ENCODE measurements around the gene USP6.
"Not testable (repeated sequence)": the region's sequence is repeated elsewhere in the genome, so short reads cannot be mapped to it uniquely, and the experiment has no call there.

Gene USP6

GRCh38 chr17:5115673-5116651 is at the start of gene USP6:
USP6 (plus strand) TSS chr17:5116032; CDS start chr17:5130368, 14,336 bp downstream.
- DNase-seq, result no peak

DNA sequence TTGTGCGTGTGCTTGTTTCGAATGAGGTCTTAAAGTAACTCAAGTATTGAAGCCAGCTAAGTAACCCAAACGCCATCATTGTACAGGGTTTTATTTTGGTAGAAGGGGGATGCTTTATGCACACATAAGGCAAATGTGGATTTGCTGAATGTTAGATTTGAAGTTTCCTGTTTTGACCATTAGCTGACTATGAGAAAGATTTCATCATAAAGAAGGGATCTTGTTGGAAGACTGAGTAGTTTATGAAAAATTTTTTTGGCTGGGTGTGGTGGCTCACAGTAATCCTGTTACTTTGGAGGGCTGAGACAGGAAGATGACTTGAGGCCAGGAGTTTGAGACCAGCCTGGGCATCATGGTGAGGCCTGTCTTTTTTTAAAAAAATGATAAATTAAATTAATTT is 47.6 kb upstream of the USP6 start:
- no peak for DNase-seq

DNA sequence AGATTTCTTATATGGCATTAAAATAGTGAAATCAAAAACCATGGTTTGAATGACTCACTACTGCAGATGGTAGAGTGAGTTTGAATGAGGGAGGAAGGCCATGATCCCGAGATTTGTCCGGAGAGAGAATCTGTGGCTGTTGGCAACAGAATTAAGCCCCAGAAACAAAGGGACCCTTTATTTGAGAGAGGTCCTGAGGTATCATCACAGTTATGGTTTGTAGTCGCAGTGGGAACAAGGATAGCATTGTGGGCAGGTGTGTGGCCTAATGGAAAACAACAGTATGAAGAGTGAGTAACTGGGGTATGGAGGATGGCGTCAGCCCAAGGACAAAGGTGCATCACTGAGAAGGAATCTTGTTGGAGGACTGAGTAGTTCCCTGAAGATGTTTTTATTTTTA is 46.1 kb upstream of the USP6 start:
- DNase-seq, result no peak

DNA sequence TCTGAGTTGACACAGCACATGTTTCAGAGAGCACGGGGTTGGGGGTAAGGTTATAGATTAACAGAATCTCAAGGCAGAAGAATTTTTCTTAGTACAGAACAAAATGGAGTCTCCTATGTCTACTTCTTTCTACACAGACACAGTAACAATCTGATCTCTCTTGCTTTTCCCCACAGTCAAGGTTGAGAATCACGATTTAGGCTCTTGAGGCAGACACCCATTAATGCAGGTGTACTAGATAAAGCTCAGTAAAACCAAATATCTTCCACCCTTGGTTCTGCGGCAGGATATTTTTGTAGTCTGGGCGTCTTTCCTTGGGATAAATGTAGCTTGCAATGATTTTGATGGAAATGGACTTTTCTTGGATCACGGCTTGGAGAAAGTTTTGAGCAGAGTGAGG is 40.4 kb upstream of the USP6 start:
- not testable (repeated sequence) for DNase-seq

DNA sequence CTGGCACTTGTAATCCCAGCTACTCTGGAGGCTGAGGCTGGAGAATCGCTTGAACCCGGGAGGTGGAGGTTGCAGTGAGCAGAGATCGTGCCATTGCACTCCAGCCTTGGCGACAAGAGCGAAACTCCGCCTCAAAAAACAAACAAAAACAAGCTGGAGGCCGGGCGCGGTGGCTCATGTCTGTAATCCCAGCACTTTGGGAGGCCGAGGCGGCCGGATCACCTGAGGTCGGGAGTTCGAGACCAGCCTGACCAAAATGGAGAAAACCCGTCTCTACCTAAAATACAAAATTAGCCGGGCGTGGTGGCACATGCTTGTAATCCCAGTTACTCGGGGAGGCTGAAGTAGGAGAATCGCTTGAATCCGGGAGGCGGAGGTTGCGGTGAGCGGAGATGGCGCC is 38.6 kb upstream of the USP6 start:
- not testable (repeated sequence) for DNase-seq

DNA sequence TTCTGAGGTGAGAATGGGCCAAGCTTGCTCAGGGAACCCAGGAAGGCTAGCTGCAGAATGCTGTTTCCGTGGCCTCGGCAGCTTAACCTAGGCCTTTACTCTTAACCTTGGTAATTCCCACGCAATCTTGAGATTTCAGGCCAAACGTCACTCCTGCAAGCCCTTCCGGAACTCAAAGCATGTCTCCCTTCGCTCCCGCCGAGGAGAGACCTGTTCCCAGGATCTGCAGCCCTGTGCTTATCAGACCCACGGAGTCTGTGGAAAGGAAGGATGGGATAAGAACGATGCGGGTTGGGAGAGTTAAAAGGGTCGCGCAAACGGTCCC is 38.1 kb upstream of the USP6 start:
- no peak for DNase-seq

DNA sequence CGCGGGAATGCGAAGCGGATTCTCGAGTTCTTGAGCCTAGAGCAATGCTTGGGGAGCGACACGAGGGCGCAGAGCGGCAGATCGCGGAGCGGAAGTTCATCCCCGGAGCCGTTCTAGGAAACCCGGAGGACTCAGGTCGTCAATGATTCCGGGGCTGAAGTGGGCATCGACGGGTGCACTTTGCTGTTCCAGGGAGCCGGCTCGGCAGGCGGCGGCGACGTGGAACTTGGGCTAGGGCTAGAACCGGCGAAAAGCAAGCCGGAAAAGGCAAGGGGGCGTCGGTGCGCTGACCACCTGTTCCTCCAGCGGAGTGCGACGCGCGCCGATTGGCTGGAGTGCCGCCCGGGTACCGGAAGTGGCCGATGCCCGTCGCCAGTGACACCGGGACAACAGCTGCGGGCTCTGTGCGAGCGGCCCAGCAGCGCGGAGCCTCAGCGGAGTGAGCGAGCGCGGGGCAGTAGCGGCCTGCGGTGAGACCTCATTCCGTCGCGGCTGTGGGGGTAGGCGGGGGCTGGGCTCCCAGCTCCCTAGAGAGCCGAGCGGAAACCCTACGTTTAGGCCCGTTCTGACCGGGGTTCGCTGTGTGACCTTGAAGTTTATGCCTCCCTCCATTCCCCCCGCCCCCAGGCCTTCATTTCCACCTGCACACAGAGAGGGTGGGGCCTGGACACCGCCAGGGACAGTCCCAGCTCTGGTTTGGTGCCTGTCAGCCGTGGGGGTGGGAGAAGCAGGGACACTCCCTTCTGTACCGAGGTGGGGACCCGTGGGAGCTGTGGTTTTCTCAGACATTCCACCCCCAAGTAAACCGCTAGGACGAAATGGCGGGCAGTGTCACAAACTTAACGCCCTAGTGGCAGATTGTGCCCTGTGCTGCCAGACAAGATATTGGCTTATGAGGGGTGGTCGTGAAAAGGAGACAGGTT is 37.5 kb upstream of the USP6 start, which contains the start of gene ZFP3:
Gene ZFP3, plus strand, starts transcription at position 362 of the 923 bp plus-strand sequence. CDS start 13,038 bp downstream, outside the sequence.
- DNase-seq, result peak; percentile 92

- no peak for DNase-seq
These were observed 35.2 kb upstream of the USP6 start for GRCh38 chr17:5080591-5080990.

GRCh38 chr17:5092218-5093010 is 23.4 kb upstream of the USP6 start:
- no peak for DNase-seq

GRCh38 chr17:5096731-5097100 is 19.1 kb upstream of the USP6 start:
- no peak for DNase-seq

- peak; percentile 83 for DNase-seq
These were observed 18.6 kb upstream of the USP6 start for GRCh38 chr17:5097101-5097834.

GRCh38 chr17:5099271-5099670 is 16.6 kb upstream of the USP6 start:
- DNase-seq, result no peak

DNA sequence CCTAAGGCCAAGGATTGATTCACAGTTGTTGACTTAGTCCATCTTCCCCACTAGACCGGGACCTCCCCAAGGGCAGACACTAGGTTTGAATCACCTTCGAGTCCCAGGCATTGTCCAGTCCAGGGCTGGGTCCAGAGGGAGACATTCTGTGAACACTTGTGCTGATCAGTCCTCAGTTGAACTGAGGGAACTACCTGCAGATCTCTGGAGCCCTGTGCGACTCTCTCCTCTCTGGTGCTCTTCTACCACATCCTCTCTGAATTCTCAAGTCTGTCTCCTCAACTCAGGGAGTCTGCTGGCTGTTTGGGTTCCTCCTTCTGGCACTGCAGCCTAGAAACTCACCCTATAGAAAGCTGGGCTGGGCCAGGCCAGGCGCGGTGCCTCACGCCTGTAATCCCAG is 15.0 kb upstream of the USP6 start:
- no peak for DNase-seq

- no peak for DNase-seq
These were observed 5.0 kb upstream of the USP6 start for GRCh38 chr17:5110816-5111215.

DNA sequence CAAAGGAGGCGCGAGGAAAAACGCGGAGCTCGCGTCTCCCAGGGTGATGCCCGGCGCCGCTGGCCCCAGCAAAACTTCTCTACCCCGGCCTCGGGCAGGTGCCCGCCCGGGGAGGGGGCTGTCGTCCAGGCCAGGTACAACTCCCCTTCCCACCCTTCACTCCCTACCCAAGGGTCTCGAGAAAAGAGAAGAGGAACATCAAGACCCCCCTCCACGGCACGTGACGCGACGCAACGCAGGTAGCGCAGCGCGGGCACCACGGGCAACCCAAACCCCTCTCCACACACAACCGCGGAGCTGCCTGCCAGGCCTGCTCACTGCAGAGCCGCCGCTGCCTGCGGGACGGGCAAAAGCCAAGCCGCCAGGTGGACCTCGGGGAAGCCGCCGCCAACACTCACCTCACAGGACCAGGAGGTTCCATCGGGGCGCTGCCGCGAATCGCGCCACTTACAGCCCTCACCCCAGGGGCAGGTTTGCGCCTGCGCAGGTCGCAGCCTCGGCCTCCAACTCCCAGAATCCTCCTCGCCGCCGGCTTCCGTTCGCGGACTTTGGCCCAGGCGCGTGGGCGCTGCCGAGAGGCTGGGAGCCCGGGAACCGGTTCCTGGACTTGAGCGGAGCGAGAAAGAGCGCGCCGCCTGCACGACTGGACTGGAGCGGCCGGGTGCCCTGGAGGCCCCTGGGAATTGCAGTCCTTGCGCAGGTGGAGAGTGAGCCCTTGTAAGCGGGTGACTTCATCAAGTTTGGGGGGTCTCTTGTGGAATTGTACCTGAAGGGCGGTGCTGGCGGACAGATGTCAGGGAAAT is 4.2 kb upstream of the USP6 start, which contains the start of gene ZNF232:
Gene ZNF232, minus strand, starts transcription at position 477 of the 803 bp plus-strand sequence. Its CDS starts 56 bp downstream, at position 421.
- peak; percentile 95 for DNase-seq

- DNase-seq, result no peak
These were observed 2.4 kb downstream of the USP6 start for GRCh38 chr17:5118219-5118618.

GRCh38 chr17:5120036-5120435 is 4.2 kb downstream of the USP6 start:
- DNase-seq, result no peak

DNA sequence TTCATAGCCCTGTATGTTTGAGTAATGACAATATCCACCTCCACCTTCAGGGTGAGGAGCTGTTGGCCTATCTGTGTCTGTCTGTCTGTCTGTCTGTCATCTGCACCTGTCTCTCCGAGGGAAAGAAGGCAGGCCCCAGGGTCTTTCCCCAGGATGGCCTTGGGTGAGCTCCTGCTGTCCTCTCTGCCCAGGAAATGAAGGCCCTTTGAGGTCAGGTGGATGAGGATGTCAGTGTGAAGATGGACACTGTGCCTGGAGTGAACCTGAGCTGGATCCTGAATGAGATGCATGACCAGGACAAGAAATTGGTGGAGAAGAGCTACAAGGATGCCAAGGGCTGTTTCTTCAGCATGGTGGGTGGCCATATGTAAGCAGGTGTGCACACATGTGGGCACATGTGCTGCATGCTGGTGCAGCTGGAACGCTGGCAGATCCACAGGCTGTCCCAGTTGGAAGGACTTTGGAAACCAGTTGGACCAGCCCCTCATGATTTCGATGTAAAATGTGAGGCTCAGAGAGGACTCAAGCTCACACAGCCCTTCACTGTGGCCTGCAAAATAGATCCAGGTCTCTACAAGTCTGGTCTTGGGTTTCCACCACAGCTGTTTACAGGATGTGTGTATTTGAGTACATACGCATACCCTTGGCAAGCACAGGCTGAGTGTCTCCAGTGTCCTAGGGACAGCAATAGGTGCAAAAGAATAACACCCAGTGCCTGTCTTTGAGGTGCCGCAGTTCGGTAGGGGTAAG is 4.8 kb downstream of the USP6 start:
- peak; percentile 34 for DNase-seq

DNA sequence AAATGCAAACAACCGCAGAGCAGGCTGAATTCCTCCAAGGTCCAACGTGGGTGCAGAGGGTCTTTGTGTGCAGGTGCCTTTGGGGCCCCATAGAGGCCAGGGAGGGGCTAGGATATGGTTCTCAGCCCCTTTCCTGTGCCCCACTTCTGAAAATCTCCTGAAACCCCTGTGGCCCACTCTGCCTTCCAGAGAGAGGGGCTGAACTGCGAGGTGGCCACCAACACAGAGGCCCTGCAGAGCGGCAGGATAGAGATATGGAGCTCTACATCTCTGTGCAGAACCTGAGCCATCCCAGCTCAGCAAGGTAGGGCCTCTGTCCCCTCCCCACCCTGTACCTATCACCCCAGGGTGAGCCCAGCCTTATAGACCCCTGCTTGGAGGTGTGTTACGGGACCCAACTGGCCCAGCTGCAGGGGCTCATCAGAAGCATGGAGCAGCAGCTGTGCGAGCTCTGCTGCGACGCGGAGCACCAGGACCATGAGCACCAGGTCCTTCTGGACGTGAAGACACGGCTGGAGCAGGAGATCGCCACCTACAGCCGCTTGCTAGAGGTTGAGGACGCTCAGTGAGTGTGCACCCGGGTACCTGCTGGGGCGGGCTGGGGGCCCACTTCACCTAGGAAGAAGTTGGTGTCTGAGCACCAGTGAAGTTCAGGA is 5.5 kb downstream of the USP6 start:
- DNase-seq, result no peak

DNA sequence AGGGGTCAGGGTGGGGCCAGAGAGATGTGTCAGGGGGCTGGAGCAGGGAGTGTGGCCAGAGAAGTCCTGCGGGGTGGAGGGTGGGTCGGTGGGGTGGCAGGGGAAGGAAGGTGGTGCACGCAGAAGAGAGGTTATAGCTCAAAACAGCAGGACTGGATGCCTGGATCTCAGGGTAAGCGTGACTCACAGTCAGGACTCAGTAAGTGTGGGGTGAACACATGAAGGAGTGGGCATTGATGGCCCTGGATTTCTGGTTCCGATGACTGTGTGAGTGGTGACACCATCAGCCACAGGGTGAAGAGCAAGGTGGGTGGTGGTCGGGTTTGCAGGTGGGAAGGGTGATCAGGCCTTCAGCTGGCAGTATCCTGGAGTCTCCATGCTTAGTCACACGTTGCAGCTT is 6.2 kb downstream of the USP6 start:
- not testable (repeated sequence) for DNase-seq
